Gastroesophageal sphincter (tissue), 4 donors: ENCODE measurements around the gene PCDHGB3. TPM values are rescaled to one million over a fixed set of nuclear protein-coding genes. Genes with fewer than 3 reads are reported as not detected.

ENCODE experiments used
- ATAC-seq: fragments of 150-250 bp; one replicate; pipeline ENCODE4 v1.9.1; 2016; ENCODE audit warnings: mild to moderate bottlenecking, moderate library complexity
- H3K27ac ChIP-seq, 4 donors: fragments of 200-600 bp; sonication (generic) in 3 of 4; 1 replicate in 3 of 4; 2 replicates in 1 of 4; pipeline ENCODE4 v1.5.1; 2016 to 2019
- H3K27me3 ChIP-seq: fragments of 200-600 bp; sonication (generic); one replicate; pipeline ENCODE4 v1.5.1; 2019
- H3K36me3 ChIP-seq, 2 donors: fragments of 200-600 bp; sonication (generic); one replicate each; pipeline ENCODE4 v1.5.1; 2019; ENCODE audit warnings: control low read depth in 1 of 2
- H3K4me1 ChIP-seq, 3 donors: fragments of 200-600 bp; sonication (generic); 1 replicate in 2 of 3; 2 replicates in 1 of 3; pipeline ENCODE4 v1.5.1; 2016 to 2019; ENCODE audit warnings: control low read depth in 2 of 3
- H3K4me3 ChIP-seq, 2 donors: fragments of 200-600 bp; sonication (generic); one replicate each; pipeline ENCODE4 v1.5.1; 2019; ENCODE audit warnings: mild to moderate bottlenecking in 1 of 2, moderate library complexity in 1 of 2
- H3K9me3 ChIP-seq, 3 donors: fragments of 200-600 bp; sonication (generic); one replicate each; pipeline ENCODE4 v1.5.1; 2017 to 2019; ENCODE audit warnings: control low read depth in 2 of 3
- EP300 ChIP-seq: sonication (generic); formaldehyde crosslinking; IDR thresholded peaks from one replicate; pipeline ENCODE4 v1.6.1; 2017; ENCODE audit warnings: antibody characterized with exemption, mild to moderate bottlenecking
- POLR2A ChIP-seq, 2 donors: fragments of 450-650 bp; IDR thresholded peaks; one replicate each; pipeline ENCODE4 v1.6.1; 2017; ENCODE audit warnings: antibody characterized with exemption in 2 of 2, mild to moderate bottlenecking in 2 of 2, moderate library complexity in 1 of 2
- POLR2AphosphoS5 ChIP-seq: sonication (generic); formaldehyde crosslinking; IDR thresholded peaks from one replicate; pipeline ENCODE4 v1.6.1; 2017; ENCODE audit warnings: antibody characterized with exemption
- WGBS, 2 donors: methylation state at CpG; one replicate each; pipeline ENCODE4 v1.1.5; 2018; ENCODE audit warnings: low coverage in 1 of 2; 5-methylcytosine and 5-hydroxymethylcytosine counted together
- total RNA-seq, 4 donors: library from RNA; depleted of rRNA; stranded (reverse); fragments of >200 nt; gene quantifications; one replicate each; pipeline ENCODE4 v1.1.0, GENCODE V29; 2016
- TF ChIP-seq, protein P1 (sequence below), 4 experiments: fragments of 200-600 bp in 2 of 4; fragments of 450-650 bp in 2 of 4; sonication (generic) in 1 of 4; IDR thresholded peaks; one replicate each; pipeline ENCODE4 v1.5.1; 2017 to 2019; ENCODE audit warnings: antibody characterized with exemption in 4 of 4, mild to moderate bottlenecking in 2 of 4, moderate library complexity in 2 of 4

The PCDHGB3 gene
- total RNA-seq, 4 donors from 2014 or later, result 1.5 to 10.0 (median 4.7) TPM

DNA sequence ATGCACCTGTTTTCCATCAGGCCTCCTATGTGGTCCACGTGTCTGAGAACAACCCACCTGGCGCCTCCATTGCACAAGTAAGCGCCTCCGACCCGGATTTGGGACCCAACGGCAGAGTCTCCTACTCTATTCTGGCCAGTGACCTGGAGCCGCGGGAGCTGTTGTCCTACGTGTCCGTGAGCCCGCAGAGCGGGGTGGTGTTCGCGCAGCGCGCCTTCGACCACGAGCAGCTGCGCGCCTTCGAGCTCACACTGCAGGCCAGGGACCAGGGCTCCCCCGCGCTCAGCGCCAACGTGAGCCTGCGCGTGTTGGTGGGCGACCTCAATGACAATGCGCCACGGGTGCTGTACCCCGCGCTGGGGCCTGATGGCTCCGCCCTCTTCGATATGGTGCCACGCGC, 18.5 kb upstream of the PCDHGB3 start:
- WGBS, 2 donors, result 20% methylated on average over 1 of the region's 36 CpGs; no CpG with 5 or more reads in 1 of the 2 donors
- Histone ChIP-seq H3K4me1 (no peaks in the 10 kb centered on the region), H3K27me3 (peaks cover 39% of the 10 kb centered on the region), H3K4me3 (no peak overlapping the region), H3K9me3 (peaks cover 0 to 96% (median 0%) of the 10 kb centered on the region in 3 donors), H3K36me3 (peaks cover 0 to 23% of the 10 kb centered on the region in 2 donors), H3K27ac (no peak overlapping the region)
- ATAC-seq, result no peak
- no peak for TF ChIP-seq EP300
- TF ChIP-seq POLR2AphosphoS5, result no peak
- TF ChIP-seq, protein P1, sequence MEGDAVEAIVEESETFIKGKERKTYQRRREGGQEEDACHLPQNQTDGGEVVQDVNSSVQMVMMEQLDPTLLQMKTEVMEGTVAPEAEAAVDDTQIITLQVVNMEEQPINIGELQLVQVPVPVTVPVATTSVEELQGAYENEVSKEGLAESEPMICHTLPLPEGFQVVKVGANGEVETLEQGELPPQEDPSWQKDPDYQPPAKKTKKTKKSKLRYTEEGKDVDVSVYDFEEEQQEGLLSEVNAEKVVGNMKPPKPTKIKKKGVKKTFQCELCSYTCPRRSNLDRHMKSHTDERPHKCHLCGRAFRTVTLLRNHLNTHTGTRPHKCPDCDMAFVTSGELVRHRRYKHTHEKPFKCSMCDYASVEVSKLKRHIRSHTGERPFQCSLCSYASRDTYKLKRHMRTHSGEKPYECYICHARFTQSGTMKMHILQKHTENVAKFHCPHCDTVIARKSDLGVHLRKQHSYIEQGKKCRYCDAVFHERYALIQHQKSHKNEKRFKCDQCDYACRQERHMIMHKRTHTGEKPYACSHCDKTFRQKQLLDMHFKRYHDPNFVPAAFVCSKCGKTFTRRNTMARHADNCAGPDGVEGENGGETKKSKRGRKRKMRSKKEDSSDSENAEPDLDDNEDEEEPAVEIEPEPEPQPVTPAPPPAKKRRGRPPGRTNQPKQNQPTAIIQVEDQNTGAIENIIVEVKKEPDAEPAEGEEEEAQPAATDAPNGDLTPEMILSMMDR (IDR thresholded peaks at IDR 0.05), result no peak
- no peak for TF ChIP-seq POLR2A (IDR thresholded peaks at IDR 0.05)

DNA sequence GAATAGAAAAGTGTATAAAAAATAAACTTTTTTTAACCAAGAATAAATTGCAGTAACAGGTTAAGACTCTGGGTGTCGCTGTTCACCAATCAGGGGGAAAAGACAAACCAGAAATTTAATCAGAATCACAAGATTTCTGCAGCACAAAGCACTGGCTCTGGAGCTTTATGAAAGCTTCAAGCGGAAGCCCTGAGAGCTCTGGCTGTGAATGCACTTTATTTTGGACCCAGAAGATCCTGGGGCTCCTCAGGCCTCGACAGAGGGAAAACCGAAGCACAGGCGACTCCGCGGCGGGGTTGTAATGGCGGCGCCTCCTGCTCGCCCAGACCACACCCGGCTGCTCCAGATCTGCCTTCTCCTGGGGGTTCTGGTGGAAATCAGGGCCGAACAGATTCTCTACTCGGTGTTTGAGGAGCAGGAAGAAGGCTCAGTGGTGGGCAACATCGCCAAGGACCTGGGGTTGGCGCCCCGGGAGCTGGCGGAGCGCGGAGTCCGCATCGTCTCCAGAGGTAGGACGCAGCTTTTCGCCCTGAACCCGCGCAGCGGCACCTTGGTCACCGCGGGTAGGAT, 15.1 kb upstream of the PCDHGB3 start, which contains the start of gene PCDHGA4:
TSS of gene PCDHGA4 (plus strand) at position 122 of the 570 bp plus-strand sequence. CDS start at position 209, 87 bp downstream.
- H3K4me1 ChIP-seq, result no peaks in the 10 kb centered on the region
- no peak for ATAC-seq
- 12 to 20% methylated on average over 5 to 14 of the region's 29 CpGs for WGBS, 2 donors
- peaks cover 0 to 28% of the 10 kb centered on the region in 2 donors for H3K36me3 ChIP-seq
- H3K9me3 ChIP-seq, result peaks cover 0 to 98% (median 0%) of the 10 kb centered on the region in 3 donors
- peak within 1 kb of the TSS; percentile 0 to 38 for H3K4me3 ChIP-seq
- H3K27ac ChIP-seq, result no peak within 1 kb of the TSS
- H3K27me3 ChIP-seq, result peaks cover 33% of the 10 kb centered on the region
- TF ChIP-seq POLR2AphosphoS5, result no peak
- no peak for TF ChIP-seq POLR2A (IDR thresholded peaks at IDR 0.05)
- TF ChIP-seq, protein P1 (IDR thresholded peaks at IDR 0.05), result peak in 3 of 4 experiments; percentile 14 to 47 (median 23)

DNA sequence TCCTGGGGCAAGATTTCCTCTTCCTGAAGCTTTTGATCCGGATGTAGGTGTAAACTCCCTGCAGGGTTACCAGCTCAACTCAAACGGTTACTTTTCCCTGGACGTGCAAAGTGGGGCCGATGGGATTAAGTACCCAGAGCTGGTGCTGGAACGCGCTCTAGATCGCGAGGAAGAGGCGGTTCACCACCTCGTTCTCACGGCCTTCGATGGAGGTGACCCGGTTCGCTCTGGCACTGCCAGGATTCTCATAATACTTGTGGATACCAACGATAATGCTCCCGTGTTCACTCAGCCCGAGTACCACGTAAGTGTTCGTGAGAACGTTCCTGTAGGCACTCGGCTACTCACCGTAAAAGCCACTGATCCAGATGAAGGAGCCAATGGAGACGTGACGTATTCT, 14.4 kb upstream of the PCDHGB3 start:
- Histone ChIP-seq H3K27me3 (peaks cover 28% of the 10 kb centered on the region), H3K9me3 (peaks cover 0 to 98% (median 0%) of the 10 kb centered on the region in 3 donors), H3K4me1 (no peaks in the 10 kb centered on the region), H3K27ac (no peak overlapping the region), H3K4me3 (peak overlapping the region in 1 of 2 donors; percentile 38), H3K36me3 (peaks cover 0 to 26% of the 10 kb centered on the region in 2 donors)
- ATAC-seq, result no peak
- WGBS, 2 donors, result 43% methylated on average over 18 of the region's 24 CpGs; no CpG with 5 or more reads in 1 of the 2 donors
- TF ChIP-seq, protein P1 (IDR thresholded peaks at IDR 0.05), result no peak
- TF ChIP-seq POLR2A (IDR thresholded peaks at IDR 0.05) (no peak), EP300 (no peak), POLR2AphosphoS5 (no peak)

DNA sequence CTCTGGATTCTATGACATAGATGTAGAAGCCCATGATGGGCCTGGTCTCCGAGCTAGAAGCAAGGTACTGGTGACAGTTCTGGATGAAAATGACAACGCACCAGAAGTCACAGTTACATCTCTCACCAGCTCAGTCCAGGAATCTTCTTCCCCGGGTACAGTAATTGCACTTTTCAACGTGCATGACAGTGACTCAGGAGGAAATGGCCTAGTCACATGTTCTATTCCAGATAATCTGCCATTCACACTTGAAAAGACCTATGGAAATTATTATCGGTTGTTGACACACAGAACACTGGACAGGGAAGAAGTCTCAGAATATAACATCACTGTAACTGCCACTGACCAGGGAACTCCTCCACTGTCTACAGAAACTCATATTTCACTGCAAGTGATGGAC, 13.9 kb upstream of the PCDHGB3 start:
- no peak for ATAC-seq
- H3K4me1 ChIP-seq, result no peaks in the 10 kb centered on the region
- peaks cover 26% of the 10 kb centered on the region for H3K27me3 ChIP-seq
- H3K36me3 ChIP-seq, result peaks cover 0 to 26% of the 10 kb centered on the region in 2 donors
- WGBS, 2 donors, result 66 to 68% methylated on average over 4 to 5 of the region's 5 CpGs
- TF ChIP-seq POLR2AphosphoS5, result no peak
- no peak for TF ChIP-seq EP300
- no peak for TF ChIP-seq POLR2A (IDR thresholded peaks at IDR 0.05)
- TF ChIP-seq, protein P1 (IDR thresholded peaks at IDR 0.05), result no peak
- no peak overlapping the region for H3K4me3 ChIP-seq
- no peak overlapping the region for H3K27ac ChIP-seq
- peaks cover 0 to 98% (median under 1%) of the 10 kb centered on the region in 3 donors for H3K9me3 ChIP-seq

DNA sequence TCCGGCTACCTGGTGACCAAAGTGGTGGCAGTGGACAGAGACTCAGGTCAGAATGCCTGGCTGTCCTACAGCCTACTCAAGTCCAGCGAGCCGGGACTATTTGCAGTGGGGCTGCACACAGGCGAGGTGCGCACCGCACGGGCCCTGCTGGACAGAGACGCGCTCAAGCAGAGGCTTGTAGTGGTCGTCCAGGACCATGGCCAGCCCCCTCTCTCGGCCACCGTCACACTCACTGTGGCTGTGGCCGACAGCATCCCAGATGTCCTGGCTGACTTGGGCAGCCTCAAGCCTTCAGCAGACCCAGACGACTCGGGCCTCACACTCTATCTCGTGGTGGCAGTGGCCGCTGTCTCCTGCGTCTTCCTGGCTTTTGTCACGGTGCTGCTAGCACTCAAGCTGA, 13.1 kb upstream of the PCDHGB3 start:
- Histone ChIP-seq H3K27me3 (peaks cover 24% of the 10 kb centered on the region), H3K9me3 (peaks cover 0 to 98% (median 4%) of the 10 kb centered on the region in 3 donors), H3K27ac (no peak overlapping the region), H3K4me1 (no peaks in the 10 kb centered on the region), H3K4me3 (no peak overlapping the region), H3K36me3 (peaks cover 0 to 26% of the 10 kb centered on the region in 2 donors)
- no peak for ATAC-seq
- no CpG with 5 or more reads among the region's 19 CpGs for WGBS, 2 donors
- no peak for TF ChIP-seq EP300
